Cardiac muscle cell (in vitro differentiated cells and primary cell): ENCODE data around the gene HLTF. TPM values are rescaled to one million over a fixed set of nuclear protein-coding genes. Genes with fewer than 3 reads are reported as not detected.
"Not testable (repeated sequence)": the region's sequence is repeated elsewhere in the genome, so short reads cannot be mapped to it uniquely, and the experiment has no call there.

Source experiments
- DNase-seq, 2 donors: peaks; one replicate each; pipeline versions ENCODE4 v3.0.0 to v3.0.0-alpha.2; 2010 to 2017; ENCODE audit warnings: low read depth in 1 of 2, low spot score in 1 of 2
- H3K27ac ChIP-seq: fragments of 200-600 bp; sonication (generic); 2 replicates; pipeline ENCODE4 v1.5.1; 2016
- H3K27me3 ChIP-seq: fragments of 200-600 bp; sonication (generic); 2 replicates; pipeline ENCODE4 v1.6.0; 2016; ENCODE audit warnings: control low read depth
- H3K36me3 ChIP-seq: fragments of 200-600 bp; sonication (generic); 2 replicates; pipeline ENCODE4 v1.5.1; 2016; ENCODE audit warnings: control low read depth
- H3K4me1 ChIP-seq: fragments of 200-600 bp; sonication (generic); 2 replicates; pipeline ENCODE4 v1.8.1; 2017; ENCODE audit warnings: low read depth, mild to moderate bottlenecking, mixed run types
- H3K4me3 ChIP-seq: fragments of 200-600 bp; sonication (generic); 2 replicates; pipeline ENCODE4 v1.5.1; 2016; ENCODE audit warnings: mild to moderate bottlenecking
- H3K9me3 ChIP-seq: fragments of 200-600 bp; sonication (generic); 2 replicates; pipeline ENCODE4 v1.5.1; 2017; ENCODE audit warnings: low read depth, mild to moderate bottlenecking, control low read depth
- polyA plus RNA-seq: library from polyadenylated mRNA; unstranded; fragments of >200 nt; fragmentation: Nextera tagmentation; extraction: Ambion mirVana; gene quantifications from 2 replicates; pipeline ENCODE4 v1.2.1, GENCODE V29; 2016
- total RNA-seq: library from RNA; depleted of rRNA; stranded (reverse); fragments of >200 nt; gene quantifications from 2 replicates; pipeline ENCODE4 v1.2.3, GENCODE V29; 2016
- TF ChIP-seq, protein P1 (sequence below): IDR thresholded peaks from 2 replicates; pipeline ENCODE4 v1.5.1; 2012; ENCODE audit warnings: low read depth, mild to moderate bottlenecking, low read length

HLTF gene
- total and polyA plus RNA-seq, 2 experiments from 2014 or later, result 46.2 to 52.8 TPM

DNA sequence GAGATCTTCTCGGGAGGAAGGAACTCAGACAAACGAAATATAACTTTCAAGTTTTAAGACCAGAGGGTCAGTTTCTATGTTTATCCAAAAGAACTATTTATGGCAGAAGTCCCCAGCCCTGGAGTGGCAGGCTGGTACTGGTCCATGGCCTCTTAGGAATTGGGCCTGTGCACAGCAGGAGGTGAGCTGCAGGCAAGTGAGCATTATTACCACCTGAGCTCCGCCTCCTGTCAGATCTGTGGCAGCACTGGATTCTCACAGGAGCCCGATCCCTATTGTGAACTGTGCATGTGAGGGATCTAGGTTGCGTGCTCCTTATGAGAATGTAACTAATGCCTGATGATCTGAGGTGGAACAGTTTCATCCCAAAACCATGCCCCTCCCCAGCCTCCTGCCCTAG, 28.8 kb upstream of the HLTF start:
- H3K4me1 ChIP-seq, result no peaks in the 10 kb centered on the region
- TF ChIP-seq, protein P1, sequence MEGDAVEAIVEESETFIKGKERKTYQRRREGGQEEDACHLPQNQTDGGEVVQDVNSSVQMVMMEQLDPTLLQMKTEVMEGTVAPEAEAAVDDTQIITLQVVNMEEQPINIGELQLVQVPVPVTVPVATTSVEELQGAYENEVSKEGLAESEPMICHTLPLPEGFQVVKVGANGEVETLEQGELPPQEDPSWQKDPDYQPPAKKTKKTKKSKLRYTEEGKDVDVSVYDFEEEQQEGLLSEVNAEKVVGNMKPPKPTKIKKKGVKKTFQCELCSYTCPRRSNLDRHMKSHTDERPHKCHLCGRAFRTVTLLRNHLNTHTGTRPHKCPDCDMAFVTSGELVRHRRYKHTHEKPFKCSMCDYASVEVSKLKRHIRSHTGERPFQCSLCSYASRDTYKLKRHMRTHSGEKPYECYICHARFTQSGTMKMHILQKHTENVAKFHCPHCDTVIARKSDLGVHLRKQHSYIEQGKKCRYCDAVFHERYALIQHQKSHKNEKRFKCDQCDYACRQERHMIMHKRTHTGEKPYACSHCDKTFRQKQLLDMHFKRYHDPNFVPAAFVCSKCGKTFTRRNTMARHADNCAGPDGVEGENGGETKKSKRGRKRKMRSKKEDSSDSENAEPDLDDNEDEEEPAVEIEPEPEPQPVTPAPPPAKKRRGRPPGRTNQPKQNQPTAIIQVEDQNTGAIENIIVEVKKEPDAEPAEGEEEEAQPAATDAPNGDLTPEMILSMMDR, result no peak
- H3K36me3 ChIP-seq, result no peaks in the 10 kb centered on the region
- H3K27me3 ChIP-seq, result no peaks in the 10 kb centered on the region
- DNase-seq, result no peak
- no peak overlapping the region for H3K4me3 ChIP-seq
- no peaks in the 10 kb centered on the region for H3K9me3 ChIP-seq
- no peak overlapping the region for H3K27ac ChIP-seq

DNA sequence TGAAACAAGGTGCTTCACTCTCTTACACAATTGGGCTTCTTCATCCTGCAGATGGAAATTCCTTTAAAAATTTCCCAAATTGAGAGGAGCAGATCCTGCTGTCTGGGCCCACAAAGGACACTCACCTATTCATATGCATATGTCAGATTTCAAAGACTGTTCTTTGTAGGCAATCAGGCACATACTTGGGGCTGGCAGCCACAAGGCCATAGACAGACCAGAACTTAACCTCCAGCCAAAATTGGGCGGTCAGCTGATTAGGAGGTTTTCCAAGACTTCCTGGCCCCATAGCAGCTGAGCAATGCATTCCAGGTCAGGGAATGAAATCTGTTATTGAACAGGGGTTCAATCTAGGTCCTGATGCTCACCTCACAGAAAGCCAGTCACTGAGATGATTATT, 28.1 kb upstream of the HLTF start:
- no peak overlapping the region for H3K4me3 ChIP-seq
- no peak overlapping the region for H3K27ac ChIP-seq
- H3K27me3 ChIP-seq, result no peaks in the 10 kb centered on the region
- no peaks in the 10 kb centered on the region for H3K9me3 ChIP-seq
- no peaks in the 10 kb centered on the region for H3K36me3 ChIP-seq
- TF ChIP-seq, protein P1, result no peak
- H3K4me1 ChIP-seq, result no peaks in the 10 kb centered on the region
- peak in 1 of 2 donors; percentile 18 for DNase-seq

DNA sequence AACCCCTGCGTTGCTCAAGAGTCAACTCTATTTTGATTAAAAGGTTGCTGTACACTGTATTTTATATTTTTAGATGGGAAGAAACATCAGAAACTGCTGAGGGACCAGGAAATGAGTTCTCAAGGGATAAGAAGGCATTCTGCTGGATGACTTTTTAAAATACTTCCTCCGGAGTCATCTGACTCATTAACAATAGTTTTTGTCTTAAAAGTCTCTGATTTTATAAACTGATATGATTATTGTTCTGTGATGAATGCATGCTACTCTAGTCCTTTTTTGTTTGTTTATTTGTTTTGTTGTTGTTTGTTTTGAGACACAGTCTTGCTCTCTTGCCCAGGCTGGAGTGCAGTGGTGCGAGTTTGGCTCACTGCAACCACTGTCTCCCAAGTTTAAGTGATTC, 18.2 kb upstream of the HLTF start:
- Histone ChIP-seq H3K27ac (no peak overlapping the region), H3K36me3 (no peaks in the 10 kb centered on the region), H3K27me3 (no peaks in the 10 kb centered on the region), H3K4me3 (no peak overlapping the region), H3K9me3 (no peaks in the 10 kb centered on the region), H3K4me1 (no peaks in the 10 kb centered on the region)
- no peak for DNase-seq
- TF ChIP-seq, protein P1, result no peak

DNA sequence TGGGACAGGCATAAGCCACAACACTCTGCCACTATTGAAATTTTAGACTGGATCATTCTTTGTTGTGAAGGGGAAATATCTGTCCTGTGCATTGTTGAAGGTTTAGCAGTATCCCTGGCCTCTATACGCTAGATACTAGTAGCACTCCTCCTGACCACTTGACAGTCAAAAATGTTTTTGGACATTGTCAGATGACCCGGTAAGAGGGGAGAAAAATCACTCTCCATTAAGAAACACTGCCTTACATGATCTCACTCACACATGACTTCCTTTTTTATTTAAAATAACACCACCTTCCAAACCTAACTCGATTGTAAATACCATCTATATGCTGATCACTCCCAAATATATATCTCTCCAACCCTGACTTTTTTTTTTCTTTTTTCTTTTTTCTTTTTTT, 15.3 kb upstream of the HLTF start:
- DNase-seq, result no peak
- H3K36me3 ChIP-seq, result no peaks in the 10 kb centered on the region
- TF ChIP-seq, protein P1, result no peak
- no peaks in the 10 kb centered on the region for H3K4me1 ChIP-seq
- H3K27ac ChIP-seq, result no peak overlapping the region
- H3K4me3 ChIP-seq, result no peak overlapping the region
- no peaks in the 10 kb centered on the region for H3K9me3 ChIP-seq
- H3K27me3 ChIP-seq, result no peaks in the 10 kb centered on the region

DNA sequence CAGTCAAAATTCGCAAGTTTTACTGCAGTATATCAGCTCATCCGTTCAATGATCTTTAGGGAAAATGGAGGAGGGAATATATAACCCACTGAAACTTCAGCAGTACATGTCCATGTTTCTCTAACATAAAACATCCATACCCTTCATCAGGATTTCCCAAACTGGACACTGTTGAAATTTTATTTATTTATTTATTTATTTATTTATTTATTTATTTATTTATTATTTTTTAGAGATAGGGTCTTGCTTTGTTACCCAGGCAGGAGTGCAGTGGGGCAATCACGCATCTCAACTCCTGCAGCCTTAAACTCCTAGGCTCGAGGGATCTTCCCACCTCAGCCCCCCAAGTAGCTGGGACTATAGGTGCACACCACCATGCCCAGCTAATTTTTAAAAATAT, 14.8 kb upstream of the HLTF start:
- Histone ChIP-seq H3K4me1 (no peaks in the 10 kb centered on the region), H3K27ac (no peak overlapping the region), H3K4me3 (no peak overlapping the region), H3K36me3 (no peaks in the 10 kb centered on the region), H3K27me3 (no peaks in the 10 kb centered on the region), H3K9me3 (no peaks in the 10 kb centered on the region)
- TF ChIP-seq, protein P1, result no peak
- no peak for DNase-seq

DNA sequence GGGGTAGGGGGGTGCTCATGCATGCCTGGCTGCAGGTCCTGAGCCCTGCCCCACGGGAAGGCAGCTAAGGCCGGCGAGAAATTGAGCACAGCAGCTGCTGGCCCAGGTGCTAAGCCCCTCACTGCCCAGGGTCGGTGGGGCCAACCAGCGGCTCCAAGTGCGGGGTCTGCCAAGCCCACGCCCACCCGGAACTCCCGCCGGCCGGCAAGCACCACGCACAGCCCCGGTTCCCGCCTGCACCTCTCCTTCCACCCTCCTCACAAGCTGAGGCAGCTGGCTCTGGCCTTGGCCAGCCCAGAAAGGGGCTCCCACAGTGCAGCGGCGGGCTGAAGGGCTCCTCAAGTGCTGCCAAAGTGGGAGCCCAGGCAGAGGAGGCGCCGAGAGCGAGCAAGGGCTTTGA, 11.7 kb upstream of the HLTF start:
- H3K4me1 ChIP-seq, H3K36me3 ChIP-seq, H3K4me3 ChIP-seq, H3K27ac ChIP-seq, H3K9me3 ChIP-seq, DNase-seq, H3K27me3 ChIP-seq: not testable (repeated sequence)
